ENCODE measurements around the gene ATP8A2.

DNA sequence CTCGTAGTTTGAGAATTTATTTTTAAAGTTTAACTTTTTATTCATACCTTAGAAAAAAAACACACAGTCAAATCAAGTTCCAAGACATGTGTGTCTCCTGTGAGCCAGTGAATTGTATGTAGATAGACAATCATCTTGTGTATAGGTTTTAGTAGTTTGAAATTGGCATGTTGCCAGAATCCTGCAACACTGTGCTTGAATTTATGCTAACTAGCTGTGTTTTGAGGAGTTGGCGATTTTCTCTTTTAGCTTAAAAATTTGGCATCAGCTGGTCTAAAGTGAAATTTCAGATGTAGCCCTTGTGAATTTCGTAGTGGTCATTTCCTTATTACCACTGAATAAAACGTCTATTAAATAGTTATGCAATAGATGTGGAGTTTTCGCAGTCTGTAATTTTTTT is 213.2 kb downstream of the ATP8A2 start:
- TF ChIP-seq, protein P1, sequence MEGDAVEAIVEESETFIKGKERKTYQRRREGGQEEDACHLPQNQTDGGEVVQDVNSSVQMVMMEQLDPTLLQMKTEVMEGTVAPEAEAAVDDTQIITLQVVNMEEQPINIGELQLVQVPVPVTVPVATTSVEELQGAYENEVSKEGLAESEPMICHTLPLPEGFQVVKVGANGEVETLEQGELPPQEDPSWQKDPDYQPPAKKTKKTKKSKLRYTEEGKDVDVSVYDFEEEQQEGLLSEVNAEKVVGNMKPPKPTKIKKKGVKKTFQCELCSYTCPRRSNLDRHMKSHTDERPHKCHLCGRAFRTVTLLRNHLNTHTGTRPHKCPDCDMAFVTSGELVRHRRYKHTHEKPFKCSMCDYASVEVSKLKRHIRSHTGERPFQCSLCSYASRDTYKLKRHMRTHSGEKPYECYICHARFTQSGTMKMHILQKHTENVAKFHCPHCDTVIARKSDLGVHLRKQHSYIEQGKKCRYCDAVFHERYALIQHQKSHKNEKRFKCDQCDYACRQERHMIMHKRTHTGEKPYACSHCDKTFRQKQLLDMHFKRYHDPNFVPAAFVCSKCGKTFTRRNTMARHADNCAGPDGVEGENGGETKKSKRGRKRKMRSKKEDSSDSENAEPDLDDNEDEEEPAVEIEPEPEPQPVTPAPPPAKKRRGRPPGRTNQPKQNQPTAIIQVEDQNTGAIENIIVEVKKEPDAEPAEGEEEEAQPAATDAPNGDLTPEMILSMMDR (IDR thresholded peaks at IDR 0.05) = no peak
- no peak for TF ChIP-seq EZH2 (IDR thresholded peaks at IDR 0.05)
- TF ChIP-seq EZH2phosphoT487 (IDR thresholded peaks at IDR 0.05) = no peak

All from neural progenitor cell (in vitro differentiated cells).